Activated T-cell treated with anti-CD3 and anti-CD28 coated beads, Interleukin-2, amount 50 U/mL, for 1 hour (primary cell): Measurements from ENCODE around the gene TRIM65.
A peak's percentile ranks its signal among the peaks of the same experiment; 100 is the strongest.

Source experiments
- DNase-seq: peaks from one replicate; pipeline ENCODE4 v3.0.0-alpha.2; 2020

The TRIM65 gene

DNA sequence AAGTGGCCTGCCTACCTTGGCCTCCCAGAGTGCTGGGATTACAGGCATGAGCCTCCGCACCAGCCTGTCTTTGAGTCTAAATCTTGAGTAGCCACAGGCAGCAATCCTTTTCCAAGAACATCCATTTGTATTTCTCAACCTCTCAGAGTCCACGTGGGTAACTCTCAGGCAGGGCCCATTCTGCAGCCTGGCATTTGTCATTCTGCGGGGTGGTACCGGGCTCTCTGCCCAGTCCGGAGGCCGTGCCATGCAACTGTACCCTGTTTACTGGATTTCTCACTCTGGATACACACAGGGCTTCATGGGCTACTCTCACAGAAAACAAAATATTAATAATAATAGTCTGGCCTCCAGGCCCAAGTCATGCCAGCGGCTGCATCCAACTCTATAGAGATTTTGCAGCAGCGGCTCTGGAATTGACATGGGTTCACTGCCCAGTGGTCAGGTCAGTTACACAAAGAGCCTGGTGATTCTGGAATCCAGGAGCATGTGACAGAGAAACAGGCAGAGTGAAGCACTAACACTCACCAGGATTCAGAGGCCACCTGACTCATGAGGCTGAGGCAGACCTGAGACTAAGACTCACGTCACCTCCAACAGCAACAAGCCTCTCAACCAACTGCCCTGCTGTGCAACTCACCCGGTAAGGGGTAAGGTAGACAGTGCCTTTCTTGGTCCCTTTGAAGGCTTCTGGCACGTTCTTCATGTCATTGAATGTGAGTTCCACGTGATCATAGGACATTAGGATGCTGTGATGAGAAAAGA lies 45.6 kb downstream of the TRIM65 start:
- no peak for DNase-seq

DNA sequence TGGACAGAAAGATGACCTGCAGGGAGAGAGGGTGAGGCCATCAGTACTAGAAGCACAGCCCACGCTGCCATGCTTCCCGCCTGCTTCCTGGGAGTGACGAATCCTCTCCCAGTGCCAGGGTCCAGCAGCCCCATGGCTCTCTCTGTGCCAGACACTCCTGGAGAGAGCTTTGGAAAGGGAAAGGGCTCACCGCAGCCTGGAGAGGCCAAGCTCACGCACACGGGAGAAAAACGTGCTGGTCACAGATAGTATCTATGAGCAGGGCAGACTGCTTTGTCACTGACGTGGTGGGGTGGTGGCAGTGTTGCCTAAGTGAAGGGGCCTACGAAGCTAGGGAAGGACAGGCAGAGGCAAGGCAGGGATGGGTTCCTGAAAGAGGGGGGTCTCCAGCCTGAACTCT lies 47.0 kb downstream of the TRIM65 start:
- DNase-seq, result no peak

DNA sequence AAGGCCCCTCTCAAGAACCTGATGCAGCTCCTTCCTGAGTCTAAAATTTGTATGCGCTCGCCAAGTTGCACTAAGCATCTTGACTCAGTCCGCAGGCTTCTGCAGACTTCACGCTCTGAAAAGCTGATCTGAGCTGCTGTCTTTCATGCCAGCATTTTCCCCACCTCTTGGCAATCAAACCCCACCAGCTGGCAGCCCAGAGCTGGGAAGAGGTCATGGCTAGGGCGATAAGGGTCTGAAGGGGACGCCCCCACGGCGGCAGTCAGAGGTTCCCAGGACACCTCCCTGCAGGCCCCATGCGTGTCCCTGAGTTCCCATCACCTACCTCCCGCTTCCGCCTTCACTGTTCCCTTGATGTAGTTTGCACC lies 47.5 kb downstream of the TRIM65 start:
- DNase-seq, result no peak

DNA sequence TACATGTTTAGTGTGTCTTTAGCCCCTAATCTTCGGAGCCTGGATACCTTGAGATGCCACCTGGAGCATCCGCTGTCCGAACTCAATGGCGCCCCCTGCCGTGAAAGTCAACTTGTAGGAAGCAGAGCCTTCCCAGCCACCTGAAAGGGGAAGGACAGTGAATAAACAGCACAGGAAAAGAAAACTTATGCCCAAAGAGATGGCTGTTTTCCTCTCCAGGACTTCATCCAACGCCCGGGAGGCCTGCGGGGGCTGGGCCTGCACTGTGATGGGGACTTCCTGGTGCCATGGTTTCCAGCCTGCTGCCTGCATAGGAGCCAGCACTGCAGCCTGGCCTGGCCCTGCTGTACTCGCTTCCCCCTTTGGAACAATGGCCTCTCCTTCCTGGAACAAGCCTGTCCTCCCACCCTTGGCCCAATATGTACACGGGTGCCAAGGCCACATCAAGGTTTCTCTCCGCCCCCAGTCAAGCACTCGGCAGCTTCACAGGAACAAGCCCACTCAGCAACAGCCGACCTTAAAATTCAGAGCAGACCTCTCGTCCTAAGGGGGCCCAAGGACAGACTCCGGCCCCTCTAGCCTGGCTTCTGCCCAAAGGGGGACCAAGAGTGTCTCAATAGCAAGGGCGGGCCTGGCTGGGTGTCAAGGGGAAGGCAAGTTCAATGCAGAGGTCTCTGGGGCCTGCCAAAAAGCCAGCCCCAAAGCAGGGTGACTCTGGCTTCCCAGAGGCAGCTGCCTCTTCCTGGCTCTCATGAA lies 48.0 kb downstream of the TRIM65 start:
- peak; percentile 83 for DNase-seq

DNA sequence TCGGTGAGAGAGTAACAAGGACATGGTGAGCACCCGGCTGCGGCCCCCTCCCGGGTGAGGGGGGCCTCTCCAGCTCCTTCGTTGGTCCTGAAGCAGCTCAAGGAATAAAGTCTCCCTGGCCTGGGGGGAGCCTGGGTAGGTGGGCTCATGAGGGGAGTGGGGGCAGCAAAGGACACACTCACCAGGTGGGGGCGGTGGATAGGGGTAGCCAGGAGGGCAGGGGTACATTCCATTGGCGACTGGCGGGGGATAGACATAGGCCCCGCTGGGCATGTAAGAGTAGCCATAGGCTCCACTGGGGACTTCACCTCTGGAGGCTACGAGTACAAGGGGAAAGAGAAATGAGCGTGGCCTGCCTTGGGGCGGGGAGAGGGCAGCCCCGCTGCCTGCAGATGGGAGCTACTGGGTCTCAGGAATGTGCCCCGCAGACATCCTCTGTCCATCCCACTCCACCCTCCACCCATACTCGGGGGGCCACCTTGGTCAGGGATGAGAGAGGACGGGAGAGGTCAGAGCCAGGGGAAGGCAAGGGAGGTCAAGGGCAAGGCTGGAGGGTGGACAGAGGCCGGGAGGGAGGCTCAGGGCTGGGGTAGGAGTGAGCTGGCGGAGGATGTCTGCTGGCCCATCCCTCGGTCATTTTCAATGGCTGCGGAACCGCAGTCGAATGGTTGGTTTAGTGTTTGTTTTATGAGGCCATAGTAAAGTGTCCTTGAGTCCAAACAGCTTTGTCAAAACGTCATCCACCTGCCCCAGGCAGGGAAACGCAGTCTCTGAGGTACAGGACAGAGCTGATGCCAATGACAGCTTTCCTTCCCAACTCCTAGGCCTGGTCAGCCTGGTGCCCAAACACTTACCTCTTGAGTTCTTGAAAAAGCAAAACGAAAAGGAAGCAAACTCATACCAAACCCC lies 48.9 kb downstream of the TRIM65 start:
- DNase-seq, result no peak

DNA sequence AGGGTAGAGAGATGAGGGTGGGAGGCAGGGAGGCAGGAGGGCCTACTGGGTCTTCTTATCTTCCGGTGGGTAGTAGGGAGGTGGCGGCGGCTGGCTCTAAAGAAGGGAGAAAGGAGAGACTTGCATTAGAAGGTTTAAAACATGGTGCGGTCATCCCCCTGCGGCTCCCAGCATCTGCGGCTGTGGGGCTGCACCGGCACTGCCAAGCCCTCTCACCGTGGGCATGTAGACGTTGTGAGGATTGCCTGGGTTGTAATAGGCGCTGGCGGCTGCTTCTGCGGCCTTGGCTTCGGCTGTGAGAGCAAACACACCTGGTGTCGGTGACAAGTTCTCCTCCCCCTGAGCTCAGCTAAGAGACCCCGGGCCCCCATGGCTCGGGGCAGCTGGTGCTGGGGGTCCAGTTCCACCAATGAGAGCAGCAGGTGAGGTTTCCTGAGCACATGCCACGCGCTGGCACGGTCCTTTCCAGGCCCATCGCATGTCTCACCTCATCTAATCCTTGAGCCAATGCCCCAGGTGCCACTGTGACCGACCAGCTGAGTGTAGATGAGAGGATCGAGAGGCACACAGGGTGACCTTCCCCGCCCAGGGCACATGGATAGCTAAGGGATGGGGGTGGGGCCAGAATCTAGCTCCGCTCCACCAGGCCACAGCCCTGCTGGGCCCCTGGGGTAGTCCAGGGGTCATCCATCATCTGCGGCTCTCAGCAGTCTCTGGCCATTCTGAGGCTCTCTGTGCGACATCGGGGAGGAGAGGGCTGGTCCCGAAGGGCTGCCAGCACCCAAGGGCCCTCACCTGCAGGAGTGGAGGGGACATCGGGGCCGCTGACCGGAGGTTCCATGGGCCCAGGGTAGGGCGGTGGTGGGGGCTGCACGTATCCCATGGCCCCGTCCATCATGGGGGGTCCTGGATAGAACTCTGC lies 49.8 kb downstream of the TRIM65 start:
- no peak for DNase-seq

DNA sequence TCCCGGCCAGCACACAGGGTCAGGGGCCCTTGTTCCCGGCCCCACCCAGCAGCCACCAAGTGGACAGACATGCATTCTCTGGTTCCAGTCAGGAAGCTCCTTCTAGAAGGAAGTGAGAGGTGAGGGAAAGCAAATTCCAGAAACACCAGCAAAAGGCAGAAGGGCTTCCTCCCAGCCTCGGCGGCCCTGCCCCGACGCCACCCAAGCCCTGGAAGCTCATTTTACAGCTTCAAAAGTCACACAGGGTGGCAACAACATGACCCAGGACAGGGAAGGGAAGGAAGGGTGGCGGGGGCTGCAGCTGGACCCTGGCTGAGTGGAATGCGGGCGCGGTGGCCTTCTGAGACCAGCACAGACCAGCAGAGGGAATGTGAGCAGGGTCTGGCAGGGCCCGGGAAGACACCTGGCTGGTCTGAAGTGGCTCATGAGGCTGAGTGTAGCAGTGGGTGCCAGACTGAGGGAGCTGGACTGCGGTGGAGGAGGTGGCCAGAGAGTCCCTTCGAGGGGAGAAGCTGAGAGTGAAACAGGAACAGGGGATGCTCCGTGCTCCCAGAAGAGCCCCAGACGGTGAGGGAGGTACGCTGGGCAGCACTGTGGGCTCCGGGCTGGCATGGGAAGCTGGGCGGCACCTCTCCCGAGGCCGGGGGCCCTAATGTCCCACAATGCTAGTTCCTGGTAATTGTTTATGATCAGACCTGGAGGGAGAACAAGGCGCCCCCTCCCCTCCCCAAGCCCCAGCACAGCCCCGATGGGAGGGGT lies 50.6 kb downstream of the TRIM65 start:
- no peak for DNase-seq

DNA sequence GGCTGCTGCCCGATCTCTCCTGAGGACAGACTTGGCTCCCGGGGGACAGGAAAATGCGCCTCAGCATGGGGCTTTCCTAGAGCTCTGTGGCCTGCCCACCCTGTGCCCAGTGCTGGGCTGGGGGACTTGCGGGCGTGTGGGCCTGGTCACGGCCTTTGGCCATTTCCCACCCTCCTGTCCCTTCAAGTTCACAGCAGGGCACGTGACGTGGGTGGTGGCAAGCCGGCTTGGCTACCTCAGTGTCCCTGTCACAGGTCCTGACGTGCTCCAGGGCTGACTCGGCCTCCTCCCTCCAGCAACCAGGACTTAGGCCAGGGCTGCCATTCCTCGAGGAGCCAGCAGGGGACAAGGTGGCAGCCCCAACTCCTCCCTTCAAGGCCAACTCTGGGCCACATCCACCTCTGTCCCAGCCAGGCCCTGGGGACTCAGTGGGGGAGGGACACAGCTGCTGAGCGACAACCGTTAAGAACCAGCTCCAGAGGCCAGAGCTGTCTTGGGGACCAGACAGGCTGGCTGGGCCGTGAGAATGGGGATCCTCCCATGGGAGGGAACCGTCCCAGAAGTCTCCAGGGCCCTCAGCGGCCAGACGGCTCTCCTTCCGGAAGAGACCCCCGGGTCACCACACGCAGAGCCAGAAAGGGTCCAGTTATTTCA lies 51.6 kb downstream of the TRIM65 start:
- peak; percentile 67 for DNase-seq

DNA sequence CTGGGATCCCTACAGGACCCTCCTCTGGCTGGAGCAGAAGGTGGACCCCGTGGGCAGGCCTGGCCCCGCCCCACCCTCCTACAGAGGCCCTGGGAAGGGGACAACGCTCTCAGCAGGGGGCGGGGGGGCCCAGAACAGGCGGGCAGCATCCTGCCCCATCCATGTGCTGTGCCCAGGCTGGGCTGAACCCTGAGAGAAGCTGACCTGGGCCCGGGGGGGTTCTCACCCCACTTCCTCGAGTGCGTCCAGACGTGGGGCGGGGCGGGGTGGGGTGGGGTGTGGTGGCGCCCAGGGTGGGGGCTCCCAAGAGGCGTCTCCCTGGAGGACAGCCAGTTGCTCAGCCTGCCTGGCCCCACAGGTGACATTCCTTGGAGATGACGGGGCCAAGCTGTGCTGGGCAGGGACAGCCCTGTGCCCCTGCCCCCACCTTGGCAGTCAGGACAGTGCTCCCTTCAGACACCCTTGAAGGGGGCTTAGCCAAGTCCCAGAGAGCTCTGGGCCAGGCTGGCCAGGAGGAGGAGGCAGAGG lies 52.2 kb downstream of the TRIM65 start:
- DNase-seq, result no peak

DNA sequence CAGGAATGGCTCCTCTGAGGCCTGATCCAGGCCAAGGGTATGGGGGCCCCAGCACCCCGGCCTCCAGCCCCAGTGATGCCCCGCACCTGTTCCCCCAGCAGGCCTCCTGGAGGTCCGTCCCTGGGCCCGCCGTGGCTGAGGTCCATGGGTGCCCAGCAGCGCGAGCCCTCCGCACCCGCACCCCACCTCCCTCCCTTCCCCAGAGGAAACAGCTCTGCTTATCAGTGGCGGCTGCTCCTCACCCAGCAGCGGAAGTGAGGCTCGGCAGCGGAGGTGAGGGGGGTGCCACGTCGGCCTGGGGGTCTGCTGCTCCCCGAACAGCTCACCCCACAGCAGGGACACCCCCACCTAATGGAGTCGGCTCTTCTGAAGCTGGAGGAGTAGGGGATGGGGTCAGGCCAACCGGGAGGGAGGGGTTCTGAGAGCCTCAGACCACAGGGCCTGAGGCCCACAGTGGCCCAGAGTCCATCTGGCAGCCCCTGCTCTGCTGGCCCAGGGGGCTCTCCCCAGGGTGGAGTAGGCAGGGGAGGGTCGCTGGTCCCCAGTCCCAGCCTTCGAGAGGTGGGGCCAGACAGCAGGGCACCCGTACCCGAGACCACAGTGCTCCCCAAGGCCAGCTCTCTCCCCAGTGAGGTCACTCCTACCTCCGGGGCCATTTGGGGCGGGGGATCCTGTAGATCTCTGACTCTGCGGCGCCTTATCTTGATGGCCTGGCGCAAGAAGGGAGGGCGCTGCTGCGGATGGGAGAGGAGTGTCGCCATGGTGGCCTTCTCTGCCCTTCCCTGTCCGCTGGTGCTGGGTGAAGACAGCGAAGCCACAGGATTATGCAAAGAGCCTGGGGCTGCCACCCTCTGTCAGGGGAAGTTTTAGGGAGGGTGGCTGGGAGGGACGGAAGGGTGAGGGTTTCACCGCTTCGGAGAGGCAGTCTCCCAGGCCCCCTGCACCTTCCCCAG lies 52.9 kb downstream of the TRIM65 start, which contains the start of gene UNC13D:
Gene UNC13D, minus strand, starts transcription at position 828 of the 953 bp plus-strand sequence. Its CDS starts 67 bp downstream, at position 761.
- peak; percentile 68 for DNase-seq

DNA sequence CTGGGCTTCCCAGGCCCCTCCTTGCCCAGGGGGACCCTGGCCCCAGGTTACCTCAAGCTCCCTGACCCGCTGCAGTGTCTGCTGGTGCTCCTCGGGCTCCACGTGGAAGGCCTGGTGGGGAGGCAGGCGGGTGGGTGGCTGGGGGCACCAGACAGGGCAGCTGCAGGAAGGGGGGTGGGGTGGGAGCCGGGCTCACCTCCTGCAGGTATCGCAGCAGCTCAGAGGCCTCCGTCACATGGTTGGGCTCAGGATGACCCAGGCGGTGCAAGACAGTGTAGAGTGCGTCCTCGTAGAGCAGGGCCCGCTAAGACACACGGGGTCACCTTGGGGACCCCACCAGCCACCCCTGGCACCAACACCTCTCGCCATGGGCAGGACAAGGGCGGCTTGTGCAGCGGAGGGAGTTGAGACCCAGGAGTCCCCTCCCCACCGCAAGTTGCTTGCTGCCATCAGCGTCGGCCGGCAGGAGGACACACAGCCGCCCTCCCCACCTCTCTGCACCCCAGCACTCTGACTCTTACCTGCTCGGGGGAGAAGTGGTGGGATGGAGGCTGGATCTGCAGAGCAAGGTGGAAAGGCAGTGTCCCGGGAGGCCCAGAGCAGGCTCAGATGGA lies 53.7 kb downstream of the TRIM65 start:
- DNase-seq, result peak; percentile 48

DNA sequence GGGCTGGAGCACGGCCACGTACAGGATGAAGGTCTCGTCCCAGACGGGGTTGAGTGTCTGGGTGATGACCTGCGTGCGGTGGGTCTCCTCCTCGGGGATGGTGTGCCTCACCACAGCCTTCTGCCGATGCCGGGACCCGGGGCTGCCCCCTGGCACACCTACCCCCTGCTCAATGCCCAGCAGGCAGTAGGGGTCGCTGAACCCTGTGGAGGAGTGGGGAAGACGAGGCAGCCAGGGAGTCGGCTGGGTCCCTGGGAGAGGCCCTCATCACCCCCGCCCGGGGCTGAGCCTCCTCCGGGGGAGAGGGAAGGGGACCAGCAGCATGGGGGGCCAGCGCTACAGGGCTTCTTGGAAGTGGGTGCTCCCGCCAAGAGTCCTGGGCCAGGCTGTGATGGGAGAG lies 54.3 kb downstream of the TRIM65 start:
- no peak for DNase-seq

DNA sequence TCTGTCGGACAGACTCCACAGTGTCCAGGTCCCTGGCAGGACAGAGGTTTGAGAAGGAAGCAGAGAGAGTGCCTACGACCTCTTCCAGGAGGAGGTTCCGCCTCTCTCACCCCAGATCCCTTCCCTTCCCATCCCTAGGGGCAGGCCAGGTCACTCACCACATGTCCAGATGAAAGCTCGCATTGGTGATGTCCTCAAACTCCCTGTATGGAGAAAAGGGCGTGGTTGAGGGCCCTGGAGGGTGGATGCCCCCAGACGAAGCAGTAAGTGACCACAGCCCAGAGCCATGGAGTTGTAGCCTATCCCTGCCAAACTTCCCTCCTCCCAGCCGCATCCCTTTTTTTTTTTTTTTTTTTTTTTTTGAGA lies 56.0 kb downstream of the TRIM65 start:
- DNase-seq, result no peak

DNA sequence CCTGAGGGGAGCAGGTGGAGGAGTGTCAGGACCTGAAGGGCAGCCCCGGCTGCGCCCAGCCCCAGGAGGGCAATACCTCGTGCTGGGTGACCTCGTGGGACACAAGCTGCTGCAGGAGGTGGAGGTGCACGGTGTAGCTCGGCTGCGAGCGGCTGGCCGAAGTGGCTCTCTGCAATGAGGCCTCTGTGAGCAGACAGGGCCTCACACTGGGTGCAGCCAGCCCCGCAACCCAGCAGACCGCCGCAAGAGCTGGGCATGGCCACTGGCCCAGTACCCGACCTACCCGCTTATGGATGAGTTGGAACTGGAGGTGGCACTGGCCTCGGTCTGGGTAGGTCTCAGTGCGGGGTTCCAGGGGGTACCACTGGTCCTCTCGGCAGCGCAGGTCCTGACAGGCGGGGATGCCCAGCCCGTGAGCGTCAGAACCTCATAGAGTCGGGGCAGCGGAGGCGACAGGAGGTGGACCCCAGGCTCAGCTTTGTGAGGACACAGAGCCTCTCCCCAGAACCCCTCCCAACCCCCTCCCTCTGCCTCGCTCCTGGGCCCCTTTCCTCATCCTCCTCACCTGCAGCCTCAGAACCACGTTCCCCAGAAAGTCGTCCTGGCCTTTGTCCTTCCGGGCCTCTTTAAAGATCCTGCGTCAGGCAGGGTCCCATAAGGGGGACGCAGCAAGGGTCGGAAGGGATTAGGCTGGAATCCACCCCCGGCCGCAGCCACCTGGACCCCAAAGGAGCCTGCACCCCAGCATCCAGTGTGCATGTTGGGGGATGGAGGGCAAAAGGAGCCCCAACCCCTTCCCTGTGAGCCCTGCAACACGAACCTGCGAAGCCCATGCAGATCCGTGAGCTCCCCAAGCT lies 56.6 kb downstream of the TRIM65 start:
- DNase-seq, result no peak
